Endometrium (tissue), 2 donors: ENCODE results near the gene CNGA4.
"Not testable (repeated sequence)": the region's sequence is repeated elsewhere in the genome, so short reads cannot be mapped to it uniquely, and the experiment has no call there.

Source experiments
- FAIRE-seq: peaks from 2 replicates; lab custom pipeline; 2012; peaks lifted over from hg19 to GRCh38; lab: Jason Lieb, UNC
- donor health status: control.
- donor health status: control.

The CNGA4 gene

DNA sequence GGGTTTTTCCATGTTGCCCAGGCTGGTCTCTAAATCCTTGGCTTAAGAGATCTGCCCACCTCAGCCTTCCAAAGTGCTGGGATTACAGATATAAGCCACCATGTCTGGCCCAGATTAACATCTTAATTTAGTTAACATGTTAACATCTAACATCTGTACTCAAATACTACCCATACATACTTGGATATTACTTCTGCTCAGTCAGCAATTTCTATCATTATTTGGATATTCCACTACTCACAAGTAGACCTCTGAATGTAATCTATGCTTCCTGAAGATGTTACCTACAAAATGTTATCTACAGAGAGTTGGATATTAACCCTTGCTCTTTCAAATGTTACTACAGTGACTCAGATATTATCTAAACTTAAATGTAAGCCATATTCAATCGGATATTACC, 24.8 kb downstream of the CNGA4 start:
- no peak for FAIRE-seq

DNA sequence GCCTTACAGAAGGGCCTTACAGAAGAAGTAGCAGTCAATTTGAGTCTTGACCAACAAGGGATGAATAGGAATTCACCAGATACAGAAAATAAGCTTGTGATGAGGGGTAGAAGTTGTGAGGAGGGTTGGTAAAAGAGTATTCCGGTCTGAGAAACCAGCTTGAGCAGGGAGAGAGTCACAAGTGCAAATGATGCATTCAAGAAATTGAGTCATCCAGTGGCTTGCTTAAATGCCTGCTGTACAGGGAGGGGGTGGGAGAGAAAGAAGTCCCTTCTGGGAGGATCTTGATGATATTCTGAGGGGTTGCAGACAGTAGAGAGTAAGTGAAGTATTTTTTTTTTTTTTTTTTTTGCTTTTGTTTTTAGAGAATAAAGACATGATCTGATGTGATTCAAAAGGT, 29.9 kb downstream of the CNGA4 start:
- FAIRE-seq, result no peak

DNA sequence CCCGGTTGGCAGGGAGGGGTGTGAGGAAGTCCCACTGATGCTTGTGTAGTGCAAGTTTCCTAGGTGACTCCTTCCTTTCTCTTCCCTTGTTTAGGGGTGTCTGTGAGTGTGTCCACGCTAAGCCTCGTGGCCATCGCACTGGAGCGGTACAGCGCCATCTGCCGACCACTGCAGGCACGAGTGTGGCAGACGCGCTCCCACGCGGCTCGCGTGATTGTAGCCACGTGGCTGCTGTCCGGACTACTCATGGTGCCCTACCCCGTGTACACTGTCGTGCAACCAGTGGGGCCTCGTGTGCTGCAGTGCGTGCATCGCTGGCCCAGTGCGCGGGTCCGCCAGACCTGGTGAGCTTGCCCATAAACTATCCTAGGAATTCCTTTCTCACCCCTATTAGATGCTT, 31.1 kb downstream of the CNGA4 start:
- FAIRE-seq, result no peak

DNA sequence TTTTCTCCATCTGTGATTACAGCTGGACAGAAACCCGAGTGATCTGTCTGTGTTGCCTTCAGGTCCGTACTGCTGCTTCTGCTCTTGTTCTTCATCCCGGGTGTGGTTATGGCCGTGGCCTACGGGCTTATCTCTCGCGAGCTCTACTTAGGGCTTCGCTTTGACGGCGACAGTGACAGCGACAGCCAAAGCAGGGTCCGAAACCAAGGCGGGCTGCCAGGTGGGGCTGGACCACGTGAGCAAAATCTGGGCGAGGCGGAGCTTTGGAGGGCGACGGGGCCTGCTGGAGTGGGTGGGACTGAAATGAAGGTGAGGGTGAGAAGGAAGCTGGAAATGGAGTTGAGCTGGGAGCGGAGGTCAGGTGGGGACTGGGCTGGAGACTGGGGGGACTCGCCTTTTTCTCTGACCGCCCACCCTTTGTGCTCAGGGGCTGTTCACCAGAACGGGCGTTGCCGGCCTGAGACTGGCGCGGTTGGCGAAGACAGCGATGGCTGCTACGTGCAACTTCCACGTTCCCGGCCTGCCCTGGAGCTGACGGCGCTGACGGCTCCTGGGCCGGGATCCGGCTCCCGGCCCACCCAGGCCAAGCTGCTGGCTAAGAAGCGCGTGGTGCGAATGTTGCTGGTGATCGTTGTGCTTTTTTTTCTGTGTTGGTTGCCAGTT, 31.8 kb downstream of the CNGA4 start:
- no peak for FAIRE-seq

DNA sequence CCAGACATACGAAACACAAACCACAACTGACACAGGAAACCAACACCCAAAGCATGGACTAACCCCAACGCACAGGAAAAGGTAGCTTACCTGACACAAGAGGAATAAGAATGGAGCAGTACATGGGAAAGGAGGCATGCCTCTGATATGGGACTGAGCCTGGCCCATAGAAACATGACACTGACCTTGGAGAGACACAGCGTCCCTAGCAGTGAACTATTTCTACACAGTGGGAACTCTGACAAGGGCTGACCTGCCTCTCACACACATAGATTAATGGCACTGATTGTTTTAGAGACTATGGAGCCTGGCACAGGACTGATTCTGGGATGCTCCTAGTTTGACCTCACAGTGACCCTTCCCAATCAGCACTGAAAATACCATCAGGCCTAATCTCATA, 32.7 kb downstream of the CNGA4 start:
- no peak for FAIRE-seq

DNA sequence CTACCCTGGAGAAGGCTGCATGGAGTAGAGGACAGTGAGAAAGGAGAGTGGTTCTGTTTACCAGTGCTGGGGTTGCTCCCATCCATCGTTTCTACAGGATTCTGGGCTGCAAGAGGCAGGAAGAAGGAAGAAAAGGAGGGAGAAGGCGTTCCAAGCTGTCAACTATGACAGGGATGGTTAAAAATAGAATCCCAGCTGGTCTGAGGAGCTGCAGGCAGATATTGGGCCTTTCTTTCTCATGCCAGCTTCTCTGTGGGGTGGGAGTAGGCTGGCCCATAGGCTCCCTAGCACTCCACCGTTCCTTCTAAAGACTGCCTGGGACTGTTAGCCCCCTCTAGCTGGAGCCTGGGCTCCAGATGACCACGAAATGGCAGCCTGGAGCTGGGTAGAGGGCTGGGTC, 34.3 kb downstream of the CNGA4 start:
- FAIRE-seq, result no peak

DNA sequence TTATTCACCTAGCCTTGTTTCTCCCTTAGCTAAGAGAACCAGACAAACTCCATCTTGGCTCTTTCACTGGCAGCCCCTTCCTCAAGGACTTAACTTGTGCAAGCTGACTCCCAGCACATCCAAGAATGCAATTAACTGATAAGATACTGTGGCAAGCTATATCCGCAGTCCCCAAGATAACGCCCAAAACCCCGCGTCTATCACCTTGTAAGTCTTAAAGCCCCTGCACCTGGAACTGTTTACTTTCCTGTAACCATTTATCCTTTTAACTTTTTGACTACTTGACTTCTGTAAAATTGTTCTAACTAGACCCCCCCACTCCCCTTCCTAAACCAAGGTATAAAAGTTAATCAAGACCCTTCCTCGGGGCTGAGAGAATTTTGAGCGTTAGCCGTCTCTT, 41.9 kb downstream of the CNGA4 start:
- FAIRE-seq, result not testable (repeated sequence)

DNA sequence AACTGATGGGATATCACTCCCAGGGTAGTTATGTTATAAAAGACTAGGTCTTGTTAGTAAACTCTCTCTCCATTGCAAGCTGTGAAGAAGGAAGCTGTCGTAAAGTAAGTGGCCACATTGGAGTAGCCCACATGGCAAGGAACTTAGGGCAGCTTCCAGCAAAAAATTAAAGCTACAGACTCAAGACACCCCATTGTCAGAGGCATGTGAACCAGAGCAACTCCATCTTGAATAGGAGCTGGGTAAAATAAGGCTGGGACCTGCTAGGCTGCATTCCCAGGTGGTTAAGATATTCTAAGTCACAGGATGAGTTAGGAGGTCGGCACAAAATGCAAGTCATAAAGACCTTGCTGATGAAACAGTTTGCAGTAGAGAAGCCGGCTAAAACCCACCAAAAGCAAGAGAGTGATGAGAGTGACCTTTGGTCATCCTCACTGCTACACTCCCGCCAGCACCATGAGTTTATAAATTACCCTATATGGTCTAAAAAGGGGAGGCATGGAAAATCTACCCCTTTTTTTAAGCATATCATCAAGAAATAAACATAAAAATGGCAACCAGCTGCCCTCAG, 44.6 kb downstream of the CNGA4 start:
- no peak for FAIRE-seq

DNA sequence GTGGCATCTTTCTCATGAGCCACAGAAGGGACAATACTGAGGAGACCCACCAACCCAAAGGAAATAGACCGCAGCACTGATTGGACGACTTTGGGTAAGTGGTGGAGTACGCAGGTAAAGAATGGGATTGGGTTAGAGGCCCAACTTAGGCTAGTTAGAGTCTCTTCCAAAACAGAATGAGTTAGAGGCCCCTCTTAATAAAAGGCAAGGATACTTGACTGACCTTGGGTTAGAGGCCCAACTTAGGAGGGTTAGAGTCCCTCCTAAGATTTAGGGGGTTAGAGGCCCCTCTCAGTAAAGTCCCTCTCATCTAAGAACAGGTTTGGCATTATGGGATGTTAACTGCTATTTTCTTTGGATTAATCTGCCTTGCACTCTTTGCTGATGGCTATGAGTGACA, 45.4 kb downstream of the CNGA4 start:
- FAIRE-seq, result no peak

DNA sequence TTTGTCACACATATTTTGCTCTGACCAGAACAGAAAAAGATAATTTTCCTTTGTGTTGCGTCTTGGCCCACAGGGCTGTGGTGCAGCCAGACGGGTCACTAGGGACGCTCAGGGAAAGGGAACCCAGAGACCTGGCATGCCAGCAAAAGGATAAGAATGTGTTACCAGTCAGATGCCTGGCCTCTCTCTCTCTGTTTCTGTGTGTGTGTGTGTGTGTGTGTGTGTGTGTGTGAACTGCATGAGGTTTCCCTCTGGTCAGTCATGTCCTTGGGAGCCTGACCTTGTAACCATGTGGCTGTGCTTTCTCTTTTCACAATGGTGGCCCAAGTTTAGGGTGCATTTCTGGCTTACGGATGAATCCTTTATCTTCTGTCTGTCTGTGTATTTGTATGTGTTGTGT, 46.1 kb downstream of the CNGA4 start:
- no peak for FAIRE-seq
